Neural progenitor cell (in vitro differentiated cells): ENCODE measurements around the gene SERF2. TPM values are rescaled to one million over a fixed set of nuclear protein-coding genes. Genes with fewer than 3 reads are reported as not detected.

Experiments used
- DNase-seq: peaks from one replicate; pipeline ENCODE4 v3.0.0-alpha.2; 2016; ENCODE audit warnings: low spot score
- H2AFZ ChIP-seq: fragments of 200-600 bp; sonication (generic); replicated peaks from 2 replicates; pipeline ENCODE4 v1.6.1; 2016; ENCODE audit warnings: antibody characterized with exemption
- H3F3A ChIP-seq: fragments of 200-600 bp; sonication (generic); 2 replicates; pipeline ENCODE4 v1.6.1; 2016; ENCODE audit warnings: antibody characterized with exemption, low read depth
- H3K27ac ChIP-seq: fragments of 200-600 bp; sonication (generic); 2 replicates; pipeline ENCODE4 v1.5.1; 2016; ENCODE audit warnings: mild to moderate bottlenecking
- H3K27me3 ChIP-seq: fragments of 200-600 bp; sonication (generic); 2 replicates; pipeline ENCODE4 v1.6.1; 2016; ENCODE audit warnings: mild to moderate bottlenecking, moderate library complexity
- H3K36me3 ChIP-seq: fragments of 200-600 bp; sonication (generic); 2 replicates; pipeline ENCODE4 v1.5.1; 2016
- H3K4me1 ChIP-seq: fragments of 200-600 bp; sonication (generic); 2 replicates; pipeline ENCODE4 v1.6.1; 2016; ENCODE audit warnings: mixed run types
- H3K4me2 ChIP-seq: fragments of 200-600 bp; sonication (generic); 2 replicates; pipeline ENCODE4 v1.6.1; 2016
- H3K4me3 ChIP-seq: fragments of 200-600 bp; sonication (generic); 2 replicates; pipeline ENCODE4 v1.5.1; 2016
- H3K79me2 ChIP-seq: fragments of 200-600 bp; sonication (generic); 2 replicates; pipeline ENCODE4 v1.6.1; 2016; ENCODE audit warnings: low read depth
- H3K9ac ChIP-seq: fragments of 200-600 bp; sonication (generic); 2 replicates; pipeline ENCODE4 v1.6.1; 2016
- H3K9me3 ChIP-seq: fragments of 200-600 bp; sonication (generic); 2 replicates; pipeline ENCODE4 v1.5.1; 2016; ENCODE audit warnings: low read depth
- H4K20me1 ChIP-seq: fragments of 200-600 bp; sonication (generic); 2 replicates; pipeline ENCODE4 v1.6.1; 2016; ENCODE audit warnings: low read depth
- H3K27ac Mint-ChIP-seq: 3 replicates; pipeline ENCODE4 v1.8.0; 2021; ENCODE audit warnings: mixed read lengths
- H3K27me3 Mint-ChIP-seq: 2 replicates; pipeline ENCODE4 v1.8.0; 2022; ENCODE audit warnings: low read depth, mild to moderate bottlenecking, inconsistent platforms, moderate library complexity, mixed read lengths; ENCODE audit not compliant: insufficient read depth
- H3K36me3 Mint-ChIP-seq: 3 replicates; pipeline ENCODE4 v1.8.0; 2021; ENCODE audit warnings: mixed read lengths
- H3K4me1 Mint-ChIP-seq: 3 replicates; pipeline ENCODE4 v1.8.0; 2021; ENCODE audit warnings: mixed read lengths
- H3K4me3 Mint-ChIP-seq: 3 replicates; pipeline ENCODE4 v1.8.0; 2021; ENCODE audit warnings: mild to moderate bottlenecking, moderate library complexity, mixed read lengths
- H3K9me3 Mint-ChIP-seq: 3 replicates; pipeline ENCODE4 v1.8.0; 2020; ENCODE audit warnings: mixed read lengths
- CTCF ChIP-seq: fragments of 200-600 bp; sonication (generic); IDR thresholded peaks from 2 replicates; pipeline ENCODE4 v1.5.1; 2017; ENCODE audit warnings: antibody characterized with exemption, mild to moderate bottlenecking
- EZH2 ChIP-seq: fragments of 200-600 bp; sonication (generic); IDR thresholded peaks from 2 replicates; pipeline ENCODE4 v1.6.1; 2017; ENCODE audit warnings: antibody characterized with exemption, mild to moderate bottlenecking, moderate library complexity
- EZH2phosphoT487 ChIP-seq: fragments of 200-600 bp; sonication (generic); IDR thresholded peaks from 2 replicates; pipeline ENCODE4 v1.6.1; 2017; ENCODE audit warnings: antibody characterized with exemption
- total RNA-seq: library from RNA; depleted of rRNA; stranded (reverse); fragments of >200 nt; gene quantifications from 2 replicates; pipeline ENCODE4 v1.2.3, GENCODE V29; 2015; ENCODE audit warnings: low replicate concordance

SERF2 gene
- total RNA-seq, 1 donor from 2014 or later: 249 TPM

GRCh38 chr15:43762824-43763223 lies 29.3 kb upstream of the SERF2 start:
- Histone ChIP-seq H4K20me1 (peaks cover 14% of the 10 kb centered on the region), H3K4me2 (no peak overlapping the region), H3K36me3 (peaks cover 1% of the 10 kb centered on the region), H3K27me3 (no peaks in the 10 kb centered on the region), H2AFZ (no peak overlapping the region), H3K9me3 (no peaks in the 10 kb centered on the region), H3K9ac (no peak overlapping the region), H3K27ac (no peak overlapping the region), H3F3A (peaks cover 23% of the 10 kb centered on the region), H3K4me1 (no peaks in the 10 kb centered on the region), H3K79me2 (peaks cover 8% of the 10 kb centered on the region), H3K4me3 (no peak overlapping the region)
- TF ChIP-seq CTCF: no peak
- TF ChIP-seq EZH2: no peak
- no peak for TF ChIP-seq EZH2phosphoT487
- peaks cover 40% of the 10 kb centered on the region for H3K36me3 Mint-ChIP-seq
- H3K27me3 Mint-ChIP-seq: no peaks in the 10 kb centered on the region
- no peak overlapping the region for H3K4me3 Mint-ChIP-seq
- no peak overlapping the region for H3K27ac Mint-ChIP-seq
- H3K4me1 Mint-ChIP-seq: no peaks in the 10 kb centered on the region
- DNase-seq: no peak
- H3K9me3 Mint-ChIP-seq: no peaks in the 10 kb centered on the region

GRCh38 chr15:43763819-43764446 lies 28.2 kb upstream of the SERF2 start:
- Histone ChIP-seq H3F3A (peaks cover 34% of the 10 kb centered on the region), H3K9me3 (no peaks in the 10 kb centered on the region), H4K20me1 (peaks cover 14% of the 10 kb centered on the region), H3K79me2 (peaks cover 8% of the 10 kb centered on the region), H3K27me3 (no peaks in the 10 kb centered on the region), H3K4me2 (no peak overlapping the region), H2AFZ (no peak overlapping the region), H3K9ac (no peak overlapping the region), H3K27ac (no peak overlapping the region), H3K36me3 (peaks cover 5% of the 10 kb centered on the region), H3K4me3 (no peak overlapping the region), H3K4me1 (no peaks in the 10 kb centered on the region)
- DNase-seq: no peak
- Mint-ChIP-seq H3K36me3 (peaks cover 48% of the 10 kb centered on the region), H3K27ac (no peak overlapping the region), H3K4me1 (no peaks in the 10 kb centered on the region), H3K4me3 (no peak overlapping the region), H3K9me3 (no peaks in the 10 kb centered on the region), H3K27me3 (no peaks in the 10 kb centered on the region)
- TF ChIP-seq EZH2 (no peak), CTCF (no peak)

GRCh38 chr15:43769584-43770228 lies 22.4 kb upstream of the SERF2 start:
- Histone ChIP-seq H3K27ac (no peak overlapping the region), H3K4me1 (no peaks in the 10 kb centered on the region), H3K79me2 (no peaks in the 10 kb centered on the region), H3K9me3 (no peaks in the 10 kb centered on the region), H3K4me2 (no peak overlapping the region), H3K36me3 (peaks cover 34% of the 10 kb centered on the region), H3F3A (peaks cover 71% of the 10 kb centered on the region), H4K20me1 (peaks cover 5% of the 10 kb centered on the region), H3K9ac (no peak overlapping the region), H2AFZ (no peak overlapping the region), H3K4me3 (no peak overlapping the region), H3K27me3 (no peaks in the 10 kb centered on the region)
- TF ChIP-seq CTCF (peak; percentile 87), EZH2phosphoT487 (no peak)
- peak; percentile 69 for DNase-seq
- no peaks in the 10 kb centered on the region for H3K4me1 Mint-ChIP-seq
- H3K27ac Mint-ChIP-seq: no peak overlapping the region
- peaks cover 46% of the 10 kb centered on the region for H3K36me3 Mint-ChIP-seq
- H3K27me3 Mint-ChIP-seq: peaks cover under 1% of the 10 kb centered on the region
- H3K9me3 Mint-ChIP-seq: no peaks in the 10 kb centered on the region
- no peak overlapping the region for H3K4me3 Mint-ChIP-seq
